ENCODE results near the gene C17orf114.

GRCh38 chr17:4796552-4796920 is 5.6 kb downstream of the C17orf114 start:
- no peak for TF ChIP-seq CTCF (conservative IDR thresholded peaks at IDR 0.05)
- TF ChIP-seq EZH2 (IDR thresholded peaks at IDR 0.05; ENCODE audit: low read depth): no peak

Data from PC-9 (cell line).